HG02884 (cell line): ENCODE measurements around the gene CSDE1.

Experiments
- ATAC-seq: cut with Tn5 transposase; IDR thresholded peaks from one replicate; pipeline ENCODE4 v1.9.1; 2021; ENCODE audit warnings: mild to moderate bottlenecking, moderate library complexity; ENCODE audit not compliant: unreplicated experiment

Gene CSDE1

DNA sequence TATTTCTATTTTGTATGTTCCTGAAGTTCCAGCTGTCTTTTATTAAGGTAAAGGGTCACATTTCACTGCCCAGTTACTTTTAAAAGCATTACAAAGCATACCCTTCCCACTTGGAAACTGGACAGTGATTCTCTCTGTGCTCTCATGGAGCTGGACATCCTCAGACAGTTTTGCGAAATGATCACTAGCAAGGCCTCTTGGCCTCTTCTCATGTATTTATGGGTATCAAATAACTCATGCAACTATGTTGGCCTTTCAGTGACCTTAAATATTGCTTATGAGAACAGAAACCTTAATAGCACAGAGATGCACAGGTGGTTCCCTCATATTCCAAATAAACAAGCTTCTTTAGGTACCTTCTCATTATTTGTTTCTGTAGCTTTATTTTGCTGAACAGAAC lies 54.5 kb downstream of the CSDE1 start:
- no peak for ATAC-seq

- ATAC-seq, result peak; percentile 82
Observed at GRCh38 chr1:114702737-114703136, 55.0 kb downstream of the CSDE1 start.

GRCh38 chr1:114701931-114702330 lies 55.9 kb downstream of the CSDE1 start:
- no peak for ATAC-seq

- ATAC-seq, result no peak
Observed at GRCh38 chr1:114700036-114700600, 57.7 kb downstream of the CSDE1 start.

- no peak for ATAC-seq
Observed at GRCh38 chr1:114696810-114697209, 61.0 kb downstream of the CSDE1 start.

DNA sequence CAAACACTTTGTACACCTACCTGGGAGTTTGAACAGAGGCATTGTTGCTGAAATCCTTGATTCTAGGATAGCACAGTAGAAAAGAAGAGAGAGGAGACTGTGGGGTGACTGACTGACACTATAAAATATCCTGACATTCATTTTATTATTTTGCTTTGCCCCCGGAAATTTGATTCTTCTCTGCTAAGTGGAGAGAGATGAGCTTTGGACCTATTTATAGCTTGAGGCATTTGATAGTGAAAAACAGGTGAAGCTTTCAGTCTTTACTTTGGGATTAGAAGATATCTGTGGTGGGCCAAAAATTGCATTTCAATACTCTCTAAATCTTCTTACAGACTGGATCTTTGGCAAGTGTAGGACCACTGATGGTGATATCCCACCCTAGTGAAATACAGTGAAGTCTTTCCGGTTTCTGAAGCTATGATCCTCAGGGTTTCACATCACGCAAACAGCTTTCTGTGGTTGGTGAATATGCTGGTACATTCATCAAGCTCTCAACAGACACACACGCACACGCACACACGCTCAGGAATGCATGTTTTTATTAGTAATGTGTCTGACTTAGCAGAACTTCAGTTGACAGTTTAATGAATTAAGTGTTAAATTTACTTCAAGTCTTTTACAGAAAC lies 62.2 kb downstream of the CSDE1 start, which contains the start of gene AMPD1:
Gene AMPD1, minus strand, starts transcription at position 117 of the 629 bp plus-strand sequence. Its CDS starts 75 bp downstream, at position 42.
- ATAC-seq, result no peak

DNA sequence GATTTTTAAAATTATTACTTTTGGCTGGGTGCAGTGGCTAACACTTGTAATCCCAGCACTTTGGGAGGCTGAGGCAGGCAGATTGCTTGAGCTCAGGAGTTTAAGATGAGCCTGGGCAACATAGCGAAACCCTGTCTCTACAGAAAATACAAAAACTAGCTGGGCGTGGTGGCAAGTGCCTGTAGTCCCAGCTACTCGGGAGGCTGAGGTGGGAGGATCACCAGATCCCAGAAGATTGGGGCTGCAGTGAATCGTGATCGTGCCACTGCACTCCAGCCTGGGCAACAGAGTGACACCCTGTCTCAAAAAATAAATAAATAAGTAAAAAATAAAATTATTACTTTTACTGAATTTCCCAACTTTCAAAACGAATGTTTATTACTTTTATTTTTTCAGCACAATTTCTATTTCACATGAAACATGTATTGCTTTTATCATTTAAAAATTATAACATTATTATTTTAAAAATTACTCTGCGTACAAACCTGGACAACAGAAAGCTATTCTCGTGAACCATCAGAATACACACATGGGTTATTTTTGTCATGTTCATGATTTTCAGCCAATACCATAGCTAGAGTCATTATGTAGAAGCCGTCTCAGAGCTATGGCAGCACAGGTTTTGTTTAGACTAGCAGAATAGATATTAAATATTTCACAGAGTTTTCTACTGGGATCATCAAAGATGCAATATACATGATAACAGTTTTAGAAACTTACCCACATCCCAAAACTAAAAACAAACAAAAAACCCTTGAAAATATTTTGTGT lies 63.1 kb downstream of the CSDE1 start:
- no peak for ATAC-seq

DNA sequence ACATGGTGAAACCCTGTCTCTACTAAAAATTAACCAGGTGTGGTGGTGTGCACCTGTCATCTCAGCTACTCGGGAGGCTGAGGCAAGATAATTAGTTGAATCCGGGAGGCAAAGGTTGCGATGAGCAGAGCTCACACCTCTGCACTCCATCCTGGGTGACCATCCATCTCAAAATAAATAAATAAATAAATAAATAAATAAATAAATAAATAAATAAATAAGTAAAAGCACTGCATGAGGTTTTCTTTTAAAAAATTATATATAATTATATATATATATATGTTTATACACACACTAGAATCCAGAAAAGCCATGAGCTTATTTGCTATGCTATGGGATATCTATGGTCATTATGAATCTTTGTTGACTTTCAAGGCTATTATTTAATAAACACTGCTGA lies 64.8 kb downstream of the CSDE1 start:
- ATAC-seq, result no peak

DNA sequence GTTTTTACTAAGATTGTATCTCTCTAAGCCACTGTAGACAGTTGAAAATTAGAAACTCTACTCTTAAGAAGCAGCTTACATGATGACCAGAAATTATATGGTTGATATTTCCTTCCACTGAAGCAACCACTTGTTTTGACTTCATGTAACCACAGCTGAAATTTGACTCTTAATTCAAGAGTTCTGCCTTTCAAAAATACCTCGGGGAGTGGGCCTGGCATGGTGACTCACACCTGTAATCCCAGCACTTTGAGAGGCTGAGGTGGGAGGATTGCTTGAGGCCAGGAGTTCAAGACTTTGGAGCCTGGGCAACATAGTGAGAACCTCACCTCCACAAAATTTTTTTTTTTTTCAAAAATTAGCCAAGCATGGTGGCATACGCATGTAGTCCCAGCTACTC lies 66.7 kb downstream of the CSDE1 start:
- no peak for ATAC-seq

DNA sequence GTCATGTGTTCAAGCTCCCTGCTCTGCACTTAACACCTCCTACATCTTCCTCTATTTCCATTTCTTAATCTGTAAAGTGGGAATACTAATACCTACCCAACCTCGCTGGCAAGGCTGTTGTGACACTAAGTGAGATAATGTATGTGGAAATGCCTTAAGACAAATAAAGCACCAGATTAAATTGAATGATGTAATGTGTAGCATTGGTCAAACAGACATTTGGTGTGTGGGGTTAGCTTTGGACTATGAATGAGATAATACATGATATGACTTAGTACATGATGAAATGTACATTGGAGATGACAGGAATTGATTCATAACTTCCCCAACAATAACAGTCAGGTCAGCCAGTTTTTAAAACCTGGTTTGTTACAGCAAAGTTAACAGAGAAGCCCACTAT lies 67.6 kb downstream of the CSDE1 start:
- ATAC-seq, result no peak

- no peak for ATAC-seq
Observed at GRCh38 chr1:114688526-114688925, 69.3 kb downstream of the CSDE1 start.

DNA sequence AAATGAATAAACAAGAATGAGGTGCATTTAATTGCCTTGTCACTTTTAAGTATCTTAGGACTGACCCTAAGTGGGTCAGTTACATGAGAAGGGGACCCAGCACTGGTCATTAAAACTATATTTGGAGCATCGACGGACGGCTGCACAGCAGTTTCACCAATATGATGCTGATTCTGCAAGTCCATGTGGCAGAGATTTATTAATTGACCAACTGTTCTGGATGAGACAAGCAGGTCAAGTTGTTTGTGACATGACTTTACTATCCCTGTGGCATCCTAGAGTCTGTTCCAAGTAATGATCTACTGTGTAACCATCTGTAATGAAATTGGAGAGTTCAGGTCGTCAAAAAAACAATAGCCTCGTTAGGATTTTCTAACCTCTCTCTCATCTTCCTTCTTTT lies 71.9 kb downstream of the CSDE1 start:
- ATAC-seq, result no peak

GRCh38 chr1:114677691-114678090 lies 80.1 kb downstream of the CSDE1 start:
- no peak for ATAC-seq

DNA sequence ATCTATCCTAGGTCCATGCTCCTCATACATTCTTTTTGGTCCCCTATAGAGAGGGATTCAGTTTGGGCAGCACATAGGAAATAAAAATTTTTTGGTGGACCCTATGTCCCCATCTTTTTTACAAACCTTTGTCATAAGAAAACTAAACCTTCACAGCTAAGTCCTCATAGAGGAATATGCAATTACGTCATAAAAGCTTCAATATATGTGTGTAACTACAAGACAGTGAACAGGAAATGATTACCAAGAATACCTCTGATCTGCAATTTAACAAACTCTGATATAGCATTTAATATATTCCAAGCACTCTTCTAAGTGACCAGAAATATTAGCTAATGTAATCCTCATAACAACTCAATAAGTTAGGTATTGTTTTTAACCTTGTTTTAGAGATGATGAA lies 81.7 kb downstream of the CSDE1 start:
- ATAC-seq, result no peak

GRCh38 chr1:114671939-114672275 lies 85.9 kb downstream of the CSDE1 start:
- ATAC-seq, result no peak

DNA sequence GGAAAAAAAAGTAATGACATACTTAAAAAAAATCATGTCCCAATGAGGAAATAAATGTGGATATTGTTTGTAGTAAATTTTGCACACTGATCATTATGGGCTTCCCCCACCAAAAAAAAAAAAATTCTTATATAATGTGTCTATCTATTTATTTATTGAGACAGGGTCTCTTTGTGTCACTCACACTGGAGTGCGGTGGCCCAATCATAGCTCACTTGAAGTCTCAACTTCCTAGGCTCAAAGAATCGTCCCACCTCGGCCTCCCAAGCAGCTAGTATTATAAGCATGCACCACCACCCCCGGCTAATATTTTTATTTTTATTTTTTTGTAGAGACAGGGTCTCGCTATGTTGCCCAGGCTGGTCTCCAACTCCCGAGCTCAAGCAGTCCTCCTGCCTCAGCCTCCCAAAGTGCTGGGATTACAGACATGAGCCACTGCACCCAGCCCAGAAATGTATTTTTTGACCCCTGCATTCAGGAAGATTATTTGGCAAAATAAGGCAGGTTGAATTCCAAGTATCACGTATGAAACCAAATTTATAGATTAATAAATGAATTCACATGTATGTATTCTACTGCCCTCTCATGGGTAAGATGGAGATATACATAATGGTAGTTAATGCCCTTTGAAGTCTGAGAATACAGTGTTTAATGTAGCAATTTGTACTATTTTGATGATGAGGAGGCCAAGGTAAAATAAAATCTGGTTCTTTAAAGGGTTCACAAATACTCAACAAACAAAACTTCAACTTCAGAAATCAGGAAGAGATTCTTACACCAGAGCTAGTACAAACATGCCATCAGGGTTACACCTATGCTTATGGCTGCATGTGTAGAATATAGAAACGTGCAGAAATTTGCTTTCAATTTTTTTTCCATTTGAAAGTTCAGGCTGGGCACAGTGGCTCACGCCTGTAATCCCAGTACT lies 86.5 kb downstream of the CSDE1 start:
- ATAC-seq, result no peak

GRCh38 chr1:114670083-114671010 lies 87.4 kb downstream of the CSDE1 start:
- peak; percentile 96 for ATAC-seq

DNA sequence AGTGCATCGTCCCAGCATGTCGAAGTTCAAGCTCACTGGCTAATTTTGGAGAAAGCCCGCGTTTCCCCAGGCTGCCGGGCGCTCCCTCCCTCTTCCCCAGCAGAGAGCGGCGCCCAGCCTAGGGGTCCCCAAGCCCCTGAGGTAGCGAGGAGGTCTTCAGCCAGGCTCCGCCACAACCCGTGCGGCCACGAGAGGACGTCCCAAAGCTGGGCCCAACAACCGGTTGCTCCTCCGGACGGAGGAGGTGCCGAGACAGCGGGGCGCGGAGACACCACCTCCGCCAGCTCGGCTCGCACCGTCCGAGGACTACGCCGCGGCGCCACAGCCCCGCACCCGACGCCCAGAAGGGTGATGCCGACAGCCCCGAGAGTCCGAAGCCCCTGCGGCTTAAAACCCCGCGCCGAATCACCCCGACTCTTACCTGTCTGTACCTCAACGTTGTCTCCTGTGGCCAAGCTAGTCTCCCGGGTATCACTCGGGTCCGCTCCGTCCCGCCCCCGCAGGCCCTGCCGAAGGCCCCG lies 88.2 kb downstream of the CSDE1 start, which contains the start of gene DENND2C:
Gene DENND2C, minus strand, starts transcription at position 488 of the 521 bp plus-strand sequence. CDS start 44,065 bp downstream, outside the sequence.
- ATAC-seq, result peak; percentile 56

- no peak for ATAC-seq
Observed at GRCh38 chr1:114668784-114669561, 88.8 kb downstream of the CSDE1 start.
